Femur (tissue), 1 donor: ENCODE measurements around the gene PRKACG.

Experiments
- DNase-seq: peaks from one replicate; pipeline ENCODE4 v3.0.0-alpha.2; 2017

PRKACG gene

GRCh38 chr9:68980341-68980914, 33.5 kb downstream of the PRKACG start:
- peak; percentile 41 for DNase-seq

- DNase-seq = no peak
Measured at GRCh38 chr9:68979538-68980314, 34.2 kb downstream of the PRKACG start.

GRCh38 chr9:68978501-68978900, 35.4 kb downstream of the PRKACG start:
- no peak for DNase-seq

GRCh38 chr9:68978066-68978465, 35.8 kb downstream of the PRKACG start:
- no peak for DNase-seq

GRCh38 chr9:68975365-68976043, 38.4 kb downstream of the PRKACG start:
- DNase-seq = no peak

- no peak for DNase-seq
Measured at GRCh38 chr9:68974901-68975300, 39.0 kb downstream of the PRKACG start.

GRCh38 chr9:68974431-68974830, 39.5 kb downstream of the PRKACG start:
- DNase-seq = no peak

- no peak for DNase-seq
Measured at GRCh38 chr9:68973619-68974018, 40.3 kb downstream of the PRKACG start.

DNA sequence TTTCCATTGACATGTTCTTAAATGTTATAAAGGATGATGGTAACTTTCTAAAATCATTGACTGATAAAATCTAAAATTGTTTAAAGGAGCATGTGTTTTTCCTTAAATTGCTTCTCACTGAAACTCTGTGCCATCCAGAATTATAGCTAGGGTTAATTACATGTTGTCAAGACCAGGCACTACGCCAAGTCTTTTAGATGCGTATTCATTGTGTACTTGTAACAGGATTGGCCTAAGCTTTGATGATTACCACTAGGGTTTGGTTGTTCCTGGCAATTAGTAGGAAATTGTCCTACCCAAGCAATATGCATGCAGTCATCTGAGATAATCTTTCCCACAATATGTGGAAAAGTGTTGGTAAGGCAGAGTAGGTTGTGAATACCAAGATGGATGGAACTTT, 43.8 kb downstream of the PRKACG start:
- DNase-seq = no peak

GRCh38 chr9:68969538-68969937, 44.4 kb downstream of the PRKACG start:
- DNase-seq = no peak

DNA sequence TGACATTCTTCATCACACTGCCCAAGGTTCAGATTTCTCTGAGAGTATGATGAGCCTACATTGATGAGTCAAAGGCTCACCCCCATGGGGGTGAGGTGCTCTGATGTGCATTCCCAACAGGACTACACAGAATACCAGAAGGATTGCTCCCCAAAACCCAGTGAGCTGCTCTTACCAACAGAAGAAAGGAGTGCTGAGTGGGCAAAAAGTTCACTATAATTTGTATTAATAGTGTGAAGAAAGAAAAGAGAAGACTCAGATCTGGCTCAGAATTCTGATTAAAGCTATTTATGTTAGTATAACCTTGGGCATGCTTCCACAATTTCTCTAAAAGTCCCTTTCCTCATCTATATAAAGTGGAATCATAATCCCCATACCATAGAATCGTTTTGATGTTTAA, 46.1 kb downstream of the PRKACG start:
- no peak for DNase-seq

- DNase-seq = no peak
Measured at GRCh38 chr9:68966496-68966944, 47.4 kb downstream of the PRKACG start.

DNA sequence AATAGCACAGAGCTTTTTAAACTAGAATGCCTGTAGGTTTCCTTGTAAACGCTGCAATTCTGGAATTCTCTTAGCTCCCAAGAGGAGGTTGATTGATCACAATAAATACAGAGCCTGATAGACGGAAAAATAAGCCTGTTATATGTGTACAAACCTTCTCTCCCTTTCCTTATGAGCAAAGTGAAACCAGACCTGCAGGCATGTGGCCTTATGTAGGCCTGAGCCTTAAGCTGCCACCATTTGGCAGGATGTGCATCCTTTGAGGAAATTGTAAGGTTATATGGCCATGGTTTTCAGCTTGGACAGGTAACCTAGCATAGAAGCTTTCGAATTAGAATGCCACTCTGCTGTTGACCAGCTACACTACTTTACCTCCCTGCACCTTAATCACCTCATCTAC, 49.1 kb downstream of the PRKACG start:
- DNase-seq = no peak

DNA sequence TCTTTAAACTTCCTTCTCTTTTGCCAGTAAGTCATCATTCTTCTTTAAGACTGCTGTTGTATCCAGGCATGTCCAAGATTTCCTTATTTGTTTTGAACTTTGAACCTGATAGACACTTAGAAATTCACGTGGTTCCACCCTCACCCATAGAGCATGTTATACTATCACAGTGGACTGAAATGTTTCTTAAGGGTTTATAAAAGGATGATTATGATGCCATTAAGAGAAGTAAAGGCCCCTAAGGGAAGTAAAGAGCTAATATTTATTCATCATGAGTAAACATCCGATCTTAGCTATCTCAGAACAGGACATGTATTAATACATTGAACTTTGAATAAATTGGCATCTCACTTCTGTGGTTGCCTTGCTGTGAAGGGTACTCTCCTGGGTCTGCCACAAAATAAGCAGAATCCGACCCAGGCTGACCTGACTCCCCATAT, 49.8 kb downstream of the PRKACG start:
- DNase-seq = no peak

DNA sequence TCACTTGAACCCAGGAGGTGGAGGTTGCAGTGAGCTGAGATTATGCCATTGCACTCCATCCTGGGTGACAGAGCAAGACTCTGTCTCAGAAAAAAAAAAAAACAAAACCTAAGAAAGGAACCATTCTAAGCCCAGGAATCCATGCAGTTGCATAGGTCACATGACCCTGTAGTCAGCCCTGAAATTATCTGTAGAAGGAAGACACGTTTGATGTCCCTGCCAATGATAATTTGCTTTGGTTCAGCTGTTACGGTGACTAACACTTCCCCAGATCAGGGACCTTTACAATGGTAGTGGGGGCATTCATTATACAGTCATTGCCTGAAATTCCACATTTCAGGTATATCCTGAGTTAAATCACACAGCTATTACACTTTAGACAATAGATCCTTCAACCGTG, 50.5 kb downstream of the PRKACG start:
- DNase-seq = no peak
